GM19239 (cell line): ENCODE results near the gene RBKS.
"Not testable (repeated sequence)": the region's sequence is repeated elsewhere in the genome, so short reads cannot be mapped to it uniquely, and the experiment has no call there.

Source experiments
- DNase-seq: peaks from one replicate; pipeline ENCODE4 v3.0.0; 2011; ENCODE audit warnings: low spot score; ENCODE audit not compliant: insufficient read length
- FAIRE-seq: peaks from 2 replicates; lab custom pipeline; 2011; peaks lifted over from hg19 to GRCh38; lab: Jason Lieb, UNC

The RBKS gene

GRCh38 chr2:27878825-27879224 is 11.4 kb downstream of the RBKS start:
- FAIRE-seq (no peak), DNase-seq (no peak)

- FAIRE-seq = no peak
Observed at GRCh38 chr2:27875089-27875881, 14.9 kb downstream of the RBKS start.

GRCh38 chr2:27873091-27873490 is 17.1 kb downstream of the RBKS start:
- FAIRE-seq = no peak

More at GRCh38 chr2:27875089-27875881, 14.9 kb downstream of the RBKS start:
- no peak for DNase-seq

GRCh38 chr2:27871802-27872201 is 18.4 kb downstream of the RBKS start:
- FAIRE-seq (no peak), DNase-seq (no peak)

More at GRCh38 chr2:27873091-27873490, 17.1 kb downstream of the RBKS start:
- DNase-seq = no peak

- FAIRE-seq = no peak
Observed at GRCh38 chr2:27870724-27871123, 19.5 kb downstream of the RBKS start.

GRCh38 chr2:27869763-27870162 is 20.4 kb downstream of the RBKS start:
- FAIRE-seq (no peak), DNase-seq (no peak)

More at GRCh38 chr2:27870724-27871123, 19.5 kb downstream of the RBKS start:
- no peak for DNase-seq

- FAIRE-seq = no peak
- no peak for DNase-seq
Observed at GRCh38 chr2:27866237-27866636, 23.9 kb downstream of the RBKS start.

- not testable (repeated sequence) for DNase-seq, FAIRE-seq
Observed at GRCh38 chr2:27863955-27864354, 26.2 kb downstream of the RBKS start.

GRCh38 chr2:27863146-27863545 is 27.0 kb downstream of the RBKS start:
- no peak for DNase-seq
- no peak for FAIRE-seq

- FAIRE-seq (no peak), DNase-seq (no peak)
Observed at GRCh38 chr2:27860111-27860510, 30.1 kb downstream of the RBKS start.

- FAIRE-seq (no peak), DNase-seq (no peak)
Observed at GRCh38 chr2:27857417-27858172, 32.6 kb downstream of the RBKS start.

GRCh38 chr2:27856956-27857355 is 33.2 kb downstream of the RBKS start:
- FAIRE-seq (no peak), DNase-seq (no peak)

GRCh38 chr2:27856386-27856785 is 33.8 kb downstream of the RBKS start:
- DNase-seq (no peak), FAIRE-seq (no peak)

GRCh38 chr2:27855476-27855875 is 34.7 kb downstream of the RBKS start:
- no peak for DNase-seq
- FAIRE-seq = no peak

- no peak for DNase-seq
- no peak for FAIRE-seq
Observed at GRCh38 chr2:27854229-27854862, 35.8 kb downstream of the RBKS start.

- DNase-seq = no peak
- no peak for FAIRE-seq
Observed at GRCh38 chr2:27852691-27853090, 37.5 kb downstream of the RBKS start.

- FAIRE-seq (no peak), DNase-seq (no peak)
Observed at GRCh38 chr2:27849558-27850205, 40.5 kb downstream of the RBKS start.

- FAIRE-seq = no peak
Observed at GRCh38 chr2:27847333-27847732, 42.9 kb downstream of the RBKS start.

GRCh38 chr2:27844821-27845255 is 45.3 kb downstream of the RBKS start:
- FAIRE-seq (no peak), DNase-seq (no peak)

More at GRCh38 chr2:27847333-27847732, 42.9 kb downstream of the RBKS start:
- no peak for DNase-seq

GRCh38 chr2:27843992-27844391 is 46.2 kb downstream of the RBKS start:
- DNase-seq = no peak
- FAIRE-seq = no peak
